HG03108 (cell line): Measurements from ENCODE around the gene RHEX.

ENCODE experiments used
- ATAC-seq: cut with Tn5 transposase; IDR thresholded peaks from one replicate; pipeline ENCODE4 v1.9.1; 2021; ENCODE audit warnings: moderate library complexity; ENCODE audit not compliant: unreplicated experiment

Gene RHEX

DNA sequence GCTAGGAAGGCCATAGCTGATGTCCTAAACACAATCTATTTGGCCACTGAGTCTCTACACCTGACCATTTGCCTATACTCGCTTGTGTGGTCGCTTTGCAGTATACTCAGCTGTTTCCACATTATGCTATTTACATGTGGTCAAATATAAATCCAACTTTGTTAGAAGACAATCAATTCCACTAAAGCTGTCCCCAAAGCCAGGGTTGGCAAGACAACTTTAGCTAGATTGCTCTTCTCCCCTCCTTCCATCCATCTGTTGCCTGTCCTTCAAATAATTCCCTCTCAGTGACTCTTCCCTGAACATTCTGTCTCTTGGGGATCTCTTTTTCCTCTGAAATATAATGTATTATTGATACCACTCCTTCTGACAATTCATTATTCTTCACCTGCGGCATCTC lies 34.1 kb downstream of the RHEX start:
- no peak for ATAC-seq

DNA sequence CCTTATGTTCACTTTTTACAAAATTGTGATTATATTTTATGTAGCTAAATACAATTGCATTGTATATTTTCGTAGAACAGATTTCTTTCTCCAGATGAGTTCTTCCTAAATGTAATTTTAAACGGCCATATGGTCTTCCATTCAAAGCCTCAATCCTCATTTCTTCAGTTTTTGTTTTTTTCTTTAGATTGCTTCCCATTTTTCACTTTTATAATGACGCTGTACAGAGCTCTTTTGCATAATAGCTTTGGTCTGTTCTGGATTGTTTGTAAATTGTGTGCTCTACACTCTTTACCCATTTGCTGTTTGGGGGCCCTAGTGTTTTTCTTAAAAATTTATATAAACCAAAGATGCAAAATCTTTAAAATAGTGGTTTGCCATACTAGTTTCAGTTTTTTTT lies 36.4 kb downstream of the RHEX start:
- no peak for ATAC-seq

GRCh38 chr1:206094024-206094423 lies 41.1 kb downstream of the RHEX start:
- ATAC-seq: no peak

- no peak for ATAC-seq
These were observed 44.4 kb downstream of the RHEX start for GRCh38 chr1:206097381-206097780.

DNA sequence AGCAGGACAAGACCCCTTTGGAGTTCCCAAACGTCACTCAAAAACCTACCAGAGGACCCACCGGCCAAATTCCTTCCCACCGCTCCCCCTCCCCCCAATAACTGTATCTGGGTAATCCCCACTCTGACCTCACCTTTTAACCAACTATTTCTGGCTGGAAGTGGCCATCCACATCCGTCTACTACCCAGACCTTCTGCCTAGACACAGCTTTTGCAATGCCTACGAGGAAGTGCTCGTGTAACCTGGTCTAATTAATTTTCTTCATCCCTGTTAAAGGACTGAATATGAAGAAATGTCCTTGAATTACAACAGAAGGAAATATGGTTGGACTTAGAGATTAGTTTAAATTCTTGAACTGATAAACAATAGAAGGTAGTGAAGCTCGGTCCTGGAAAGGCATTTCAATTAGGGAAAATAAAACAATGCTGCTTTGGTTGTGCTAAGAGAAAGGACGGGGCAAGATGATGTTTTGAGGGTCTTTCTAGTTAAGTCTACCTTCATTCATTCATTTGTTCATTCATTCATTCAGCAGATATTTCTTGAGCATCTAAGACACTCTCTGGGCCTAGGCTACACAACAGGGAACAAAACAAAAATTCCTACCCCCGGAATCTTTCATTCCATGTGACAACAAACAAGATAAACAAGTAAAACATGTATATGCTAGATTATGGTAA lies 45.4 kb downstream of the RHEX start:
- no peak for ATAC-seq

GRCh38 chr1:206100226-206100815 lies 47.3 kb downstream of the RHEX start:
- ATAC-seq: no peak

DNA sequence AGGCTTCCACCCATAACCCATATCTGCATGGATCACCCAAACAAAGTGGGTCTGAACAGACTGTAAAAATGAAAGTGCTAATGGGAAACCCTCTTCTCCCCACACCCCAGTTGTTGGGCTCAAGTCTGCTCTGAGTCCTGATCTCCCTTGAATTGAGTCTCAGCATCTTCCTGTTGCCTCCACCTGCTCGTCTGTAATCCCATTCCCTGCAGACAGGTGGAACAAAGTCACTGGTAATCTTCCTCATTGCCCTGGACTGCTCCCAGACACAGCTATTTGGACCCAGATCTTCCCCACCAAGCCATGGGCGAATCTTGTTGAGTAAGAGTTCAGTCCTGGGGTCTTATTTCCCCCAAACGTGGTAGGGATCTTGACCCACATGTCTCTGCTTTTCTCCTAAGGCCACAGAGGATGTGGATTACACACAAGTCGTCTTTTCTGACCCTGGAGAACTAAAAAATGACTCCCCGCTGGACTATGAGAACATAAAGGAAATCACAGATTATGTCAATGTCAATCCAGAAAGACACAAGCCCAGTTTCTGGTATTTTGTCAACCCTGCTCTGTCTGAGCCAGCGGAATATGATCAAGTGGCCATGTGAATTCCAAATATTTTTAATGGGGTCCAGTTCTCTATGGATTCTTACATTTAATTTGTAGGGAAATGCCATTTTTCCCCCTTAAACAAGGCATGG lies 48.5 kb downstream of the RHEX start:
- no peak for ATAC-seq

DNA sequence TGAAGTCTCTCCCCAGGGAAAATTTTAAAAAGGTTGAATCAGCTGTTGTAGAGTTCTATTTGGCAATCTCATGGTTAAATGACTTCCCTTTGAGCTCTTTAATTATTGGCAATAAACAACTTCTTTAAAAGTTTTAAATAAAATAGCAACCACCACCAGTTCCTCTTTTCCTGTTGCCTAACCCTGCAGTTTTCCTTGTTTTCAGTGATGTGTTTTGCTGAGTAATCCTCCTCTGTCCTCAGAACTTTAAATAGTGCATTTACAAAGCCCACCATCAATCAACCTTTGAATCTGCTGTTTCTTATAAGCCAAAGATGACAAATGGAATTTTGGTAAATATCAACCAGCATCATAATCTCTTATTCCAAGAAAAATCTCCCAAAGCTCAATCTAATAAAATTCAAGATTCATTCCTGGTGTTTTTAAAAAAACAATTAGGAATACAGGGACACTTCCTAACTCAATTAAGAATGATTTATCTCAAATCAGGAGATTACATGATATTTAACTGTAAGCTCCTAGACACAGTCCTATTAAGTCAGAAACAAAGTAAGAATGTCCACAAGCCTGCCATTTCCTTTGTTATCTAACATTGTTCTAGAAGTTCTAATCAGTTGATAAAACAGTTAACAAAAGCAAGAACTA lies 49.4 kb downstream of the RHEX start:
- no peak for ATAC-seq

DNA sequence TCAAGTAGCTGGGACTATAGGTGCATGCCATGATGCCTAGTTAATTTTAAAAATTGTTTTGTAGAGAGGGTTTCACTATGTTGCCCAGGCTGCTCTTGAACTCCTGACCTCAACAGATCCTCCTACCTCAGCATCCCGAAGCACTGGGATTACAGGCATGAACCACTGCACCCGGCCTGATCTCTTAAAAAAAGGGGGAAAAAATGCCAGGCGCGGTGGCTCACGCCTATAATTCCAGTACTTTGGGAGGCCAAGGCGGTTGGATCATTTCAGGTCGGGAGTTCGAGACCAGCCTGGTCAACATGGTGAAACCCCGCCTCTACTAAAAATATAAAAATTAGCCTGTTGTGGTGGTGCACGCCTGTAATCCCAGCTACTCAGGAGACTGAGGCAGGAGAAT lies 51.0 kb downstream of the RHEX start:
- ATAC-seq: no peak

GRCh38 chr1:206105464-206105995 lies 52.6 kb downstream of the RHEX start:
- ATAC-seq: no peak

- no peak for ATAC-seq
These were observed 53.6 kb downstream of the RHEX start for GRCh38 chr1:206106328-206107167.

GRCh38 chr1:206107168-206107544 lies 54.2 kb downstream of the RHEX start:
- no peak for ATAC-seq

DNA sequence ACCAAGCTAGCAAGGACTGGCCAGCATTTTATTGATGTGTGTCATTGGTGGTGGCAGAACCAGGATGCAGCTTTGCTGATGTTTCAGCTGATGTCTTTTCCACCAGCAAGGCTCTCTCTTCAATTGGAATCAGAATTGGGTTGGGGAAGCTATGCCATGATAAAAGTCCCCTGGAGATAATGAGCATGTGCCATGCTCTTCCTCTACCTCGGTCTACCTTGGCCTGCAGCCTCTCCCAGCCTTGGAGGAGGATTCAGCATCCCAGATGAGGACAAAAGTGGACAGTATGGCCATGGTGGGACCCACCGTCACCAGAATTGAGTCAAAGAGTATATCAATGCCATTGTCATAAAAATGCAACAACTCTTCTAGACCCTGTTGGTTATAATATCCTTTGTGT lies 55.7 kb downstream of the RHEX start:
- ATAC-seq: no peak

DNA sequence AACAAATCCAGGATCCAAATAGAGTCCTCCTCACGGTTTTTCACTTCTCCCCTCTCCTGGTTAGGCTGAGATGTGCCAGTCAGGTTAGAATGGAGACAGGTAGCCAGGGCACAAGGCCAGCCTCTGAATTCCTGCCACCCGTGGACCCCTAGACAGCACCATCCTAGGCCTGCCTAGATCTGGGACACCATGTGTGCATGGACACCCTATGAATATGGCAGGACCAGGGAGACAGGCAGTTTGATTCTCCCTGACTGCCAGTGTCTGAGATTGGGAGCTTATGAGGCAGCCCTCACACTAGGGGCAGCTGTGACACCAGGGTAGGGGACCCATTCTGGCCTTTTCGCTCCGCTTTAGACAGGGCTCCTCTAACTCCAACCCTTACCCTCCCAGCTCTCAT lies 56.7 kb downstream of the RHEX start:
- ATAC-seq: no peak

DNA sequence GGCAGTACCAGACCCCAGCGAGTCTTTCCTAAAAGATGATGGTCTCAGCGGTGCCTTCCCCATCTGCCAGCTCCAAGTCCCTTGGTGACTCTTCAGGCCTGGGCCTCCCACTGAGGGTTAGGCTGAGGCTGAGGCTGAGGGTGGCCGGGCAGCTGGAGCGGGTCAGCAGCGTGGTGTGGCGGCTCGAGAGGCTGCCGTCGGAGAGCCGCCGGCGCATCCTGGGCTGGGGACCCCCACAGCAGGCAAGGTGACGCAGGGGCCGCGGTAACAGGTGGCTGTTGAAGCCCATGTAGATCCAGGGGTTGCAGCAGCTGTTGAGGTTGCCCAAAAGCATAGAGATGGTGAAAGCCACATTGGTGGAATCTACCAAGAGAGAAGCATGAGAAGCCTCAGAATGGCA lies 57.2 kb downstream of the RHEX start:
- ATAC-seq: no peak

GRCh38 chr1:206110820-206111219 lies 57.8 kb downstream of the RHEX start:
- ATAC-seq: no peak

- ATAC-seq: no peak
These were observed 58.4 kb downstream of the RHEX start for GRCh38 chr1:206111271-206111927.

- no peak for ATAC-seq
These were observed 59.8 kb downstream of the RHEX start for GRCh38 chr1:206112600-206113301.
